LNCAP (cell line): ENCODE data around the gene CES5A.

Source experiments
- CTCF ChIP-seq: fragments of 450-650 bp; IDR thresholded peaks from 2 replicates; pipeline ENCODE4 v1.5.1; 2017; ENCODE audit warnings: mild to moderate bottlenecking

Gene CES5A

GRCh38 chr16:55875273-55875672 is at the start of gene CES5A:
CES5A (minus strand) TSS chr16:55875373; CDS start chr16:55875221, 152 bp downstream.
- TF ChIP-seq CTCF = no peak

- no peak for TF ChIP-seq CTCF
Observed at GRCh38 chr16:55922662-55923061, 47.5 kb upstream of the CES5A start.

- no peak for TF ChIP-seq CTCF
Observed at GRCh38 chr16:55917373-55918160, 42.4 kb upstream of the CES5A start.

- no peak for TF ChIP-seq CTCF
Observed at GRCh38 chr16:55915096-55915827, 40.1 kb upstream of the CES5A start.

GRCh38 chr16:55914383-55914782 is 39.2 kb upstream of the CES5A start:
- no peak for TF ChIP-seq CTCF

- TF ChIP-seq CTCF = no peak
Observed at GRCh38 chr16:55913716-55914115, 38.5 kb upstream of the CES5A start.

- TF ChIP-seq CTCF = no peak
Observed at GRCh38 chr16:55912022-55912421, 36.8 kb upstream of the CES5A start.
